Parathyroid adenoma (tissue), 2 donors: ENCODE measurements around the gene HNRNPA2B1.

Experiments
- H2AFZ ChIP-seq: fragments of 300-600 bp; sonication (generic); one replicate; pipeline ENCODE4 v1.7.0; 2017; ENCODE audit warnings: antibody characterized with exemption, mild to moderate bottlenecking
- H3K27ac ChIP-seq: fragments of 300-600 bp; sonication (generic); one replicate; pipeline ENCODE4 v1.7.0; 2017
- H3K27me3 ChIP-seq: fragments of 300-600 bp; sonication (generic); one replicate; pipeline ENCODE4 v1.7.0; 2017; ENCODE audit warnings: low read length; ENCODE audit not compliant: control insufficient read depth, insufficient read depth
- H3K36me3 ChIP-seq: fragments of 300-600 bp; sonication (generic); one replicate; pipeline ENCODE4 v1.7.0; 2017; ENCODE audit warnings: low read length; ENCODE audit not compliant: control insufficient read depth, insufficient read depth
- H3K4me1 ChIP-seq: fragments of 300-600 bp; sonication (generic); one replicate; pipeline ENCODE4 v1.7.0; 2017; ENCODE audit warnings: control low read depth
- H3K4me2 ChIP-seq: fragments of 300-600 bp; sonication (generic); one replicate; pipeline ENCODE4 v1.7.0; 2017; ENCODE audit warnings: low read length
- H3K4me3 ChIP-seq: fragments of 300-600 bp; sonication (generic); one replicate; pipeline ENCODE4 v1.7.0; 2017; ENCODE audit warnings: low read depth, low read length
- H3K79me2 ChIP-seq: fragments of 300-600 bp; sonication (generic); one replicate; pipeline ENCODE4 v1.7.0; 2017; ENCODE audit warnings: control low read depth
- H3K9ac ChIP-seq: fragments of 300-600 bp; sonication (generic); one replicate; pipeline ENCODE4 v1.7.0; 2017; ENCODE audit warnings: mild to moderate bottlenecking
- H3K9me3 ChIP-seq: fragments of 300-600 bp; sonication (generic); one replicate; pipeline ENCODE4 v1.7.0; 2017; ENCODE audit warnings: low read length; ENCODE audit not compliant: control insufficient read depth
- TF ChIP-seq, protein P1 (sequence below): fragments of 300-600 bp; sonication (generic); IDR thresholded peaks from one replicate; pipeline ENCODE4 v1.7.0; 2017; ENCODE audit warnings: antibody characterized with exemption, mild to moderate bottlenecking
- donor health status: primary hyperparathyroidism.

HNRNPA2B1 gene

DNA sequence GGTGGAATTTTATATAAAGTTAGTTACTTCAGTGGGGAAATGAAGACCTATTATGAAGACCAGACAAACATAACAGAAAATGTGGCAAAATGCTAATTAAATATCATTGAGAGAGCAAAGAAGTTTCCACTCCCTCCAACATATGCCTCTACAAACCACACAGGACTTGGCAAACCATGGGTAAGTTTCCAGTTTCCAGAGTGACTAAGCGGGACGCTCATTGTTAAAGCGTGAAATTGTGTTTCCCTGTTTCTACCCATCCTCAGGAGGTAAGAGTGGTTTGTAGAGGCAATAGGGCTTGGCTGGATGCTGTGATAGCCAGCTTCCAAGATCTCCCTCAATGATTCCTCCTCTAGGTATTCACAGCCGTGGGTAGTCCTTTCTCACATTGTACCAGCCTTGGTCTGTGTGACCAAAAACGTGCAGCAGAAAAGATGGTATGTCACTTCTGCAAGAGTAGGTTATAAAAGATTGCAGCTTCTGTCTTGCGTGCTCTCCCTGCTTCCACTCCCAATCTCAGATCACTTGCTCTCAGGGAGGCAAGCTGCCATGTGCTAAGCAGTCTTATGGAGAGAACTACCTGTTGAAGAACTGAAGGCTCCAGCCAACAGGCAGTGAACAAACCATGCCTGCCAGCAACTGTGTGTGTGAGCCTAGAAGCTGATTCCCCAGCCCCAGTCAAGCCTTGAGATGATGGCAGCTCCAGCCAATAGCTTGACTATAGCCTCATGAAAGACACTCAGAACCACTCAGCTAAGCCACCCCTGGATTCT, 36.7 kb upstream of the HNRNPA2B1 start:
- no peaks in the 10 kb centered on the region for H3K27me3 ChIP-seq
- H3K27ac ChIP-seq, result no peak overlapping the region
- no peak overlapping the region for H3K9ac ChIP-seq
- TF ChIP-seq, protein P1, sequence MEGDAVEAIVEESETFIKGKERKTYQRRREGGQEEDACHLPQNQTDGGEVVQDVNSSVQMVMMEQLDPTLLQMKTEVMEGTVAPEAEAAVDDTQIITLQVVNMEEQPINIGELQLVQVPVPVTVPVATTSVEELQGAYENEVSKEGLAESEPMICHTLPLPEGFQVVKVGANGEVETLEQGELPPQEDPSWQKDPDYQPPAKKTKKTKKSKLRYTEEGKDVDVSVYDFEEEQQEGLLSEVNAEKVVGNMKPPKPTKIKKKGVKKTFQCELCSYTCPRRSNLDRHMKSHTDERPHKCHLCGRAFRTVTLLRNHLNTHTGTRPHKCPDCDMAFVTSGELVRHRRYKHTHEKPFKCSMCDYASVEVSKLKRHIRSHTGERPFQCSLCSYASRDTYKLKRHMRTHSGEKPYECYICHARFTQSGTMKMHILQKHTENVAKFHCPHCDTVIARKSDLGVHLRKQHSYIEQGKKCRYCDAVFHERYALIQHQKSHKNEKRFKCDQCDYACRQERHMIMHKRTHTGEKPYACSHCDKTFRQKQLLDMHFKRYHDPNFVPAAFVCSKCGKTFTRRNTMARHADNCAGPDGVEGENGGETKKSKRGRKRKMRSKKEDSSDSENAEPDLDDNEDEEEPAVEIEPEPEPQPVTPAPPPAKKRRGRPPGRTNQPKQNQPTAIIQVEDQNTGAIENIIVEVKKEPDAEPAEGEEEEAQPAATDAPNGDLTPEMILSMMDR, result no peak
- H3K4me1 ChIP-seq, result no peaks in the 10 kb centered on the region
- no peak overlapping the region for H3K4me3 ChIP-seq
- no peak overlapping the region for H2AFZ ChIP-seq
- no peak overlapping the region for H3K4me2 ChIP-seq
- no peaks in the 10 kb centered on the region for H3K36me3 ChIP-seq
- H3K79me2 ChIP-seq, result no peaks in the 10 kb centered on the region
- H3K9me3 ChIP-seq, result no peaks in the 10 kb centered on the region

- no peaks in the 10 kb centered on the region for H3K27me3 ChIP-seq
- H3K4me3 ChIP-seq, result no peak overlapping the region
- no peaks in the 10 kb centered on the region for H3K36me3 ChIP-seq
- H3K9ac ChIP-seq, result no peak overlapping the region
- no peaks in the 10 kb centered on the region for H3K9me3 ChIP-seq
- no peaks in the 10 kb centered on the region for H3K4me1 ChIP-seq
- no peak overlapping the region for H3K4me2 ChIP-seq
- H3K27ac ChIP-seq, result no peak overlapping the region
- TF ChIP-seq, protein P1, result no peak
- no peaks in the 10 kb centered on the region for H3K79me2 ChIP-seq
- no peak overlapping the region for H2AFZ ChIP-seq
Observed at GRCh38 chr7:26233902-26234511, 33.5 kb upstream of the HNRNPA2B1 start.

DNA sequence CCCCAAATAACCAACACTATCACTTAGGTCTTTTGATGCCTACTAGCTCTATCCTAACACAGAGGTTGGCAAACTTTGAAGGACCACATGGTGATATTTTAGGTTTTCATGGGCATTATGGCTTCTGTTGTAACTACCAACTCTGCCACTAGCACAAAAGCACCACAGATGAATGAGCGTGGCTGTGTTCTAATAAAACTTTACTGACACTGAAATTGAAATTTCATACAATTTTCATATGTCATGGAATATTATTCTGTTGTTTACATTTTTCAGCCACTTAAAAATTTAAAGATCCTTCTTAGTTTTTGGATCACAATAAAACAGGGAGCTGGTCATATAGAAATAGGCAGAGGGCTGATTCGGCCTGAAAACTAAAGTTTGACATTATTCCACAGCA, 27.4 kb upstream of the HNRNPA2B1 start:
- Histone ChIP-seq H3K4me2 (no peak overlapping the region), H3K9me3 (no peaks in the 10 kb centered on the region), H3K79me2 (no peaks in the 10 kb centered on the region), H3K9ac (no peak overlapping the region), H3K4me1 (no peaks in the 10 kb centered on the region), H3K4me3 (no peak overlapping the region), H3K27ac (no peak overlapping the region), H3K36me3 (no peaks in the 10 kb centered on the region), H3K27me3 (no peaks in the 10 kb centered on the region), H2AFZ (no peak overlapping the region)
- TF ChIP-seq, protein P1, result no peak

DNA sequence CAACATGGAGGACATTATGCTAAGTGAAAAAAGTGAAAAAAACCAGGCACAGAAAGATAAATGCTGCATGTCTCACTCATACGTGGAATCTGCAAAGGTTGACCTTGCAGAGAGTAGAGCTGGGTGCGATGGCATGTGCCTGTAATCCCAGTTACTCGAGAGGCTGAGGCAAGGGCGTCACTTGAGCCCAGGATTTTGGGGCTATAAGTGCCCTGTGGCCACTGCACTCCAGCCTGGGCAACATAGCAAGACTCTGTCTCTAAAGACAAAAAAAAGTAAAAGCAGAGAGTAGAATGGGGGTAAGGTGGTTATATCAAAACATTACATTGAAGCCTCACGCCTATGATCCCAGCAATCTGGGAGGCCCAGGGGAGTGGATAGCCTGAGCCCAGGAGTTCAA, 23.8 kb upstream of the HNRNPA2B1 start:
- Histone ChIP-seq H3K4me2 (no peak overlapping the region), H3K27ac (no peak overlapping the region), H3K27me3 (no peaks in the 10 kb centered on the region), H3K9me3 (no peaks in the 10 kb centered on the region), H2AFZ (no peak overlapping the region), H3K36me3 (no peaks in the 10 kb centered on the region), H3K79me2 (no peaks in the 10 kb centered on the region), H3K4me3 (no peak overlapping the region), H3K9ac (no peak overlapping the region), H3K4me1 (no peaks in the 10 kb centered on the region)
- TF ChIP-seq, protein P1, result no peak
